Smooth muscle cell (in vitro differentiated cells): Measurements from ENCODE around the gene SELENOM. TPM values are rescaled to one million over a fixed set of nuclear protein-coding genes. Genes with fewer than 3 reads are reported as not detected.
A peak's percentile ranks its signal among the peaks of the same experiment; 100 is the strongest.

ENCODE experiments used
- DNase-seq: peaks from one replicate; lab custom pipeline; 2025; ENCODE audit not compliant: unreplicated experiment; lab: John Stamatoyannopoulos, UW
- H2AFZ ChIP-seq: fragments of 200-600 bp; sonication (generic); 2 replicates; pipeline ENCODE4 v1.6.0; 2016; ENCODE audit warnings: antibody characterized with exemption, low read depth, mild to moderate bottlenecking
- H3F3A ChIP-seq: fragments of 200-600 bp; sonication (generic); 2 replicates; pipeline ENCODE4 v1.6.0; 2017; ENCODE audit warnings: antibody characterized with exemption, low read depth
- H3K27ac ChIP-seq: fragments of 200-600 bp; sonication (generic); 2 replicates; pipeline ENCODE4 v1.5.1; 2016; ENCODE audit warnings: low read depth, mild to moderate bottlenecking
- H3K27me3 ChIP-seq: fragments of 200-600 bp; sonication (generic); 2 replicates; pipeline ENCODE4 v1.6.1; 2016; ENCODE audit warnings: low read depth, mild to moderate bottlenecking
- H3K36me3 ChIP-seq: fragments of 200-600 bp; sonication (generic); 2 replicates; pipeline ENCODE4 v1.5.1; 2016; ENCODE audit warnings: low read depth
- H3K4me1 ChIP-seq: fragments of 200-600 bp; sonication (generic); 2 replicates; pipeline ENCODE4 v1.5.1; 2016; ENCODE audit warnings: low read depth
- H3K4me2 ChIP-seq: fragments of 200-600 bp; sonication (generic); 2 replicates; pipeline ENCODE4 v1.6.0; 2016; ENCODE audit warnings: mild to moderate bottlenecking
- H3K4me3 ChIP-seq: fragments of 200-600 bp; sonication (generic); 2 replicates; pipeline ENCODE4 v1.5.1; 2016; ENCODE audit warnings: mild to moderate bottlenecking
- H3K79me2 ChIP-seq: fragments of 200-600 bp; sonication (generic); 2 replicates; pipeline ENCODE4 v1.6.0; 2016; ENCODE audit warnings: low read depth, mild to moderate bottlenecking
- H3K9ac ChIP-seq: fragments of 200-600 bp; sonication (generic); 2 replicates; pipeline ENCODE4 v1.6.0; 2016; ENCODE audit warnings: low read depth
- H3K9me3 ChIP-seq: fragments of 200-600 bp; sonication (generic); replicated peaks from 2 replicates; pipeline ENCODE4 v1.5.1; 2016; ENCODE audit warnings: low read depth
- H4K20me1 ChIP-seq: fragments of 200-600 bp; sonication (generic); 2 replicates; pipeline ENCODE4 v1.6.0; 2016; ENCODE audit warnings: low read depth
- WGBS: methylation state at CpG from one replicate; pipeline ENCODE4 v1.1.7; 2016; ENCODE audit warnings: low lambda C conversion rate; 5-methylcytosine and 5-hydroxymethylcytosine counted together
- polyA plus RNA-seq: library from polyadenylated mRNA; unstranded; fragments of >200 nt; fragmentation: Nextera tagmentation; extraction: Ambion mirVana; gene quantifications from 2 replicates; pipeline ENCODE4 v1.2.1, GENCODE V29; 2016
- total RNA-seq: library from RNA; depleted of rRNA; stranded (reverse); fragments of >200 nt; gene quantifications from 2 replicates; pipeline ENCODE4 v1.2.3, GENCODE V29; 2014
- TF ChIP-seq, protein P1 (sequence below): fragments of 200-600 bp; sonication (generic); IDR thresholded peaks from 2 replicates; pipeline ENCODE4 v1.5.1; 2017; ENCODE audit warnings: borderline replicate concordance, mild to moderate bottlenecking, antibody characterized with exemption; ENCODE audit not compliant: insufficient read depth, poor library complexity, severe bottlenecking

Gene SELENOM
- total and polyA plus RNA-seq, 2 experiments from 2014 or later = 450 to 600 TPM

DNA sequence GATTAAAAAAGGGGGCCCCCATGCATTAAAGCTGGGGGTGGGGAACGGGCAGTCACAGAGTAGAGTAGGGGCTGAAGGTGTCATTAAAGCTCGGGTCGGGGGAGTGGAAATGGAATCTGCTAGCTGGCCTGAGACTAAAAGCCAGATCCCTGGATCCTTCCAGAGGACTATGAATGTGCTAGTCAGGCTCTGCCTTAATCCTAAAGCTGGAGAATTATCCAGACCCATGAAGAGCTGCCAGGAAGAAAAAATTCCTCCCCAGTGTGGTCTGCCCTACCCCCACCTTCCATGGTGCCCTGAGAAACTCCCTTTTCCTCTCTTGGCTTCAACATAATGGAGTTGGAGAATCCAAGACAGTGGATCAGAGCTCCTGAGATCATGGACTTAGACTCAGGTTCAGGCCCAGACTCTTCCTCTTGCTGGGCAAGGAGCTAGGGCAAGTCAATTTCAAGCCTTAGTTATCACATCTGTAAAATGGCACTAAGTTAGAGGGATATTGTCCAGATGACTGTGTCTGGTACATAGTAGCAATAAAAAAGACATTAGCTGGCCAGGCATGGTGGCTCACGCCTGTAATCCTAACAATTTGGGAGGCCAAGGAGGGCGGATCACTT is 50.3 kb downstream of the SELENOM start:
- Histone ChIP-seq H3K9me3 (no peaks in the 10 kb centered on the region), H3K27ac (peak overlapping the region; percentile 71), H3K79me2 (no peaks in the 10 kb centered on the region), H3K4me1 (peaks cover 13% of the 10 kb centered on the region), H3K36me3 (no peaks in the 10 kb centered on the region), H3K4me3 (no peak overlapping the region), H3F3A (peaks cover 14% of the 10 kb centered on the region), H2AFZ (no peak overlapping the region), H3K4me2 (peak overlapping the region; percentile 52), H3K27me3 (no peaks in the 10 kb centered on the region), H4K20me1 (no peaks in the 10 kb centered on the region), H3K9ac (no peak overlapping the region)
- no peak for DNase-seq
- TF ChIP-seq, protein P1, sequence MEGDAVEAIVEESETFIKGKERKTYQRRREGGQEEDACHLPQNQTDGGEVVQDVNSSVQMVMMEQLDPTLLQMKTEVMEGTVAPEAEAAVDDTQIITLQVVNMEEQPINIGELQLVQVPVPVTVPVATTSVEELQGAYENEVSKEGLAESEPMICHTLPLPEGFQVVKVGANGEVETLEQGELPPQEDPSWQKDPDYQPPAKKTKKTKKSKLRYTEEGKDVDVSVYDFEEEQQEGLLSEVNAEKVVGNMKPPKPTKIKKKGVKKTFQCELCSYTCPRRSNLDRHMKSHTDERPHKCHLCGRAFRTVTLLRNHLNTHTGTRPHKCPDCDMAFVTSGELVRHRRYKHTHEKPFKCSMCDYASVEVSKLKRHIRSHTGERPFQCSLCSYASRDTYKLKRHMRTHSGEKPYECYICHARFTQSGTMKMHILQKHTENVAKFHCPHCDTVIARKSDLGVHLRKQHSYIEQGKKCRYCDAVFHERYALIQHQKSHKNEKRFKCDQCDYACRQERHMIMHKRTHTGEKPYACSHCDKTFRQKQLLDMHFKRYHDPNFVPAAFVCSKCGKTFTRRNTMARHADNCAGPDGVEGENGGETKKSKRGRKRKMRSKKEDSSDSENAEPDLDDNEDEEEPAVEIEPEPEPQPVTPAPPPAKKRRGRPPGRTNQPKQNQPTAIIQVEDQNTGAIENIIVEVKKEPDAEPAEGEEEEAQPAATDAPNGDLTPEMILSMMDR = no peak
- WGBS = 42% methylated on average over 5 of the region's 5 CpGs

DNA sequence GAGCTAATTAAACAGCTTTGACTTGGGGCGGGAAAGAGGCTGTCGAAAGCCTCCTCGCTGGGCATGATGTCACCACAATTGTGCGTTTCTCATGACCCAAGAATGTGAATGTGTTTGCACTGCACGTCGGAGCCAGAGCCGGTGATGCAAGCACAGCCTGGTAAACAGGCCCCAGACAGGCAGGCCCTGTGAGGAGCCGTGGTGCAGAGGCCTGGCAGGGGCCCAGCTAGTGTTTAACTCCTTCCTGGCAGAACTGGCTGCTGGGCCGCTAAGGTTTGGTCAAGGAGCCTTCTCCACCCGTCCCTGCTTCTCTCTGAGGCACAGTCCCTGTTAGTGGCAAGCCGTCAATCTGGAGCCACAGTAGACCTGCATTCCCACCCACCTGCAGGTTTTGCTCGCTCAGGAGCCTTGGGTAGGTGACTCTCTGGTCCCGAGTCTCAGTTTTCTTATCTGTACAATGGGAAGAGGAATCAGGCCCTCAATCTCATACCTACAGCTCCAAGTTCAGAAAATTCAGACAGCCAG is 51.7 kb downstream of the SELENOM start:
- no peaks in the 10 kb centered on the region for H3K79me2 ChIP-seq
- no peaks in the 10 kb centered on the region for H3K36me3 ChIP-seq
- H3F3A ChIP-seq = peaks cover 14% of the 10 kb centered on the region
- peak; percentile 69 for DNase-seq
- 17% methylated on average over 13 of the region's 13 CpGs for WGBS
- peak overlapping the region; percentile 25 for H3K4me2 ChIP-seq
- no peak overlapping the region for H2AFZ ChIP-seq
- peak overlapping the region; percentile 87 for H3K27ac ChIP-seq
- no peaks in the 10 kb centered on the region for H3K9me3 ChIP-seq
- no peak overlapping the region for H3K4me3 ChIP-seq
- TF ChIP-seq, protein P1 = no peak
- no peak overlapping the region for H3K9ac ChIP-seq
- peaks cover 13% of the 10 kb centered on the region for H3K4me1 ChIP-seq
- H3K27me3 ChIP-seq = no peaks in the 10 kb centered on the region
- H4K20me1 ChIP-seq = no peaks in the 10 kb centered on the region

DNA sequence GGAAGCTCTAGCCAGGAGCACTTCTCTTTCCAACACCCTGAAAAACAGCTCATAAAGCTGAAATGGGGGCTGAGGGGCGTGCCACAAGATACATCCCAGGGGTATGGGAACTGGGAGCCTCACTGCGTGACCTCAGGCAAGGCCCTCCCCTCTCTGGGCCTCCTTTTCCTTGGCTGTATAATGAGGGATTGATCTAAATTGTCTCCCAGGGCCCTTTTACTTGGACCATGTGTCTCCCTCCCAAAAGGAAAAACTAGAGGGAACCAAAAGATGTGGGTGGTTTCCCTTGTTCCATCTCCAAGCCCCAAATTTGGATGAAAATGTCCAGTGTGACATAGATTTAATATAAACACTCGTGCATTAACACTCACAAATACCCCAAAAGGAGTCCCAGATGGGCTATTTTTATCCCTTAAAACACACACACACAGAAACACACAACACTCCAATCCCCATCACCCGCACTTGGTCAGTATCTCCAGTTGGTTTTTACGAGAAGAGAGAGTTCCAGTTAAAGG is 52.2 kb downstream of the SELENOM start:
- no peak overlapping the region for H2AFZ ChIP-seq
- no peaks in the 10 kb centered on the region for H3K36me3 ChIP-seq
- TF ChIP-seq, protein P1 = no peak
- H3K27me3 ChIP-seq = no peaks in the 10 kb centered on the region
- H3K9me3 ChIP-seq = no peaks in the 10 kb centered on the region
- H3K27ac ChIP-seq = peak overlapping the region; percentile 87
- no peaks in the 10 kb centered on the region for H4K20me1 ChIP-seq
- WGBS = 20% methylated on average over 5 of the region's 5 CpGs
- H3K9ac ChIP-seq = peak overlapping the region; percentile 30
- no peak overlapping the region for H3K4me3 ChIP-seq
- no peaks in the 10 kb centered on the region for H3K79me2 ChIP-seq
- H3K4me1 ChIP-seq = peaks cover 13% of the 10 kb centered on the region
- H3F3A ChIP-seq = peaks cover 14% of the 10 kb centered on the region
- H3K4me2 ChIP-seq = peak overlapping the region; percentile 34
- DNase-seq = no peak

Other genes starting within 250 kb of the SELENOM start
- 21.2 and 42.9 TPM in 2 replicates for gene MORC2, start 138.8 kb downstream of the SELENOM start, total RNA-seq
- gene MORC2, start 138.8 kb downstream of the SELENOM start, polyA plus RNA-seq = 21.0 and 22.0 TPM in 2 replicates
- gene TUG1, start 138.3 kb downstream of the SELENOM start, total RNA-seq = 113 and 119 TPM in 2 replicates
- 30.6 and 43.0 TPM in 2 replicates for gene TUG1, start 138.3 kb downstream of the SELENOM start, polyA plus RNA-seq
- gene SMTN, start 26.2 kb downstream of the SELENOM start, total RNA-seq = 46.2 and 58.6 TPM in 2 replicates
- 108 and 122 TPM in 2 replicates for gene SMTN, start 26.2 kb downstream of the SELENOM start, polyA plus RNA-seq
- gene INPP5J, start 15.4 kb upstream of the SELENOM start, total RNA-seq = 1.2 TPM in 2 replicates
- gene INPP5J, start 15.4 kb upstream of the SELENOM start, polyA plus RNA-seq = 0.66 and 2.1 TPM in 2 replicates
- 0.04 and 0.09 TPM in 2 replicates for gene PLA2G3, start 32.9 kb upstream of the SELENOM start, total RNA-seq
- 0.80 TPM in 1 of 2 replicates, not detected in the other for gene PLA2G3, start 32.9 kb upstream of the SELENOM start, polyA plus RNA-seq
- 39.8 and 40.2 TPM in 2 replicates for gene RNF185, start 52.6 kb upstream of the SELENOM start, total RNA-seq
- gene RNF185, start 52.6 kb upstream of the SELENOM start, polyA plus RNA-seq = 41.8 and 45.0 TPM in 2 replicates
- 126 and 147 TPM in 2 replicates for gene LIMK2, start 104.7 kb upstream of the SELENOM start, total RNA-seq
- 85.7 and 141 TPM in 2 replicates for gene LIMK2, start 104.7 kb upstream of the SELENOM start, polyA plus RNA-seq
- 12.6 and 16.9 TPM in 2 replicates for gene PIK3IP1, start 184.9 kb upstream of the SELENOM start, total RNA-seq
- 20.2 and 26.3 TPM in 2 replicates for gene PIK3IP1, start 184.9 kb upstream of the SELENOM start, polyA plus RNA-seq
- gene PATZ1, start 238.8 kb upstream of the SELENOM start, total RNA-seq = 12.9 and 14.3 TPM in 2 replicates
- gene PATZ1, start 238.8 kb upstream of the SELENOM start, polyA plus RNA-seq = 11.9 and 22.1 TPM in 2 replicates